ENCODE data around the gene NVL. TPM values are rescaled to one million over a fixed set of nuclear protein-coding genes. Genes with fewer than 3 reads are reported as not detected.

Gene NVL
- total RNA-seq, 2 experiments from 2014 or later: 37.7 to 40.4 TPM

DNA sequence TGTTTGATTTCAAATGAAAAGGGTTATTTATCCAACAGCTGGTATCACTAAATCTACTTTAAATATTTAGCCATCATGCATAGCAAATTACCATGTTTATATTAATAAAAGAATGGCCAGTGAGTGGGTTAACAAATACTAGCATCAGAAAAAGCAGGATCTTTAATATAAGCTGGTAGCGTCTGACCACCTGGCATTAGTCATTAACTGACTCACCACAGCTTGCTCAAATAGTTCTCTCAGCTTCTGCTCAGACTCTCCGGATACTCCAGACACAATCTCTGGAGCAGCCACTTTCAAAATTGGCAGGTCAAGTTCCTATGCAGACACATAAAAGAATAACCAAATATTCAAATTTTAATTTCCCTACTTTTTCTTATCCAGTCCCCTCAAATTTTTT lies 29.6 kb downstream of the NVL start:
- ATAC-seq (no peak), DNase-seq (no peak)
- Mint-ChIP-seq H3K27me3 (no peaks in the 10 kb centered on the region), H3K27ac (no peak overlapping the region), H3K36me3 (ENCODE audit: low read depth) (peaks cover 35% of the 10 kb centered on the region), H3K4me1 (ENCODE audit: low read depth) (no peaks in the 10 kb centered on the region), H3K4me3 (no peak overlapping the region), H3K9me3 (no peaks in the 10 kb centered on the region)
- TF ChIP-seq, protein P1, sequence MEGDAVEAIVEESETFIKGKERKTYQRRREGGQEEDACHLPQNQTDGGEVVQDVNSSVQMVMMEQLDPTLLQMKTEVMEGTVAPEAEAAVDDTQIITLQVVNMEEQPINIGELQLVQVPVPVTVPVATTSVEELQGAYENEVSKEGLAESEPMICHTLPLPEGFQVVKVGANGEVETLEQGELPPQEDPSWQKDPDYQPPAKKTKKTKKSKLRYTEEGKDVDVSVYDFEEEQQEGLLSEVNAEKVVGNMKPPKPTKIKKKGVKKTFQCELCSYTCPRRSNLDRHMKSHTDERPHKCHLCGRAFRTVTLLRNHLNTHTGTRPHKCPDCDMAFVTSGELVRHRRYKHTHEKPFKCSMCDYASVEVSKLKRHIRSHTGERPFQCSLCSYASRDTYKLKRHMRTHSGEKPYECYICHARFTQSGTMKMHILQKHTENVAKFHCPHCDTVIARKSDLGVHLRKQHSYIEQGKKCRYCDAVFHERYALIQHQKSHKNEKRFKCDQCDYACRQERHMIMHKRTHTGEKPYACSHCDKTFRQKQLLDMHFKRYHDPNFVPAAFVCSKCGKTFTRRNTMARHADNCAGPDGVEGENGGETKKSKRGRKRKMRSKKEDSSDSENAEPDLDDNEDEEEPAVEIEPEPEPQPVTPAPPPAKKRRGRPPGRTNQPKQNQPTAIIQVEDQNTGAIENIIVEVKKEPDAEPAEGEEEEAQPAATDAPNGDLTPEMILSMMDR (IDR thresholded peaks at IDR 0.05): no peak
- intact Hi-C loops (cut with micrococcal nuclease): no loop called here
- ChIA-PET POLR2A (no interaction called here), CTCF (interaction anchor here (1.3 to 2.2 kb wide), 2 partner anchors 157 to 184 kb away, joined by 3 to 6 read pairs; no protein-coding TSS in a partner anchor)

DNA sequence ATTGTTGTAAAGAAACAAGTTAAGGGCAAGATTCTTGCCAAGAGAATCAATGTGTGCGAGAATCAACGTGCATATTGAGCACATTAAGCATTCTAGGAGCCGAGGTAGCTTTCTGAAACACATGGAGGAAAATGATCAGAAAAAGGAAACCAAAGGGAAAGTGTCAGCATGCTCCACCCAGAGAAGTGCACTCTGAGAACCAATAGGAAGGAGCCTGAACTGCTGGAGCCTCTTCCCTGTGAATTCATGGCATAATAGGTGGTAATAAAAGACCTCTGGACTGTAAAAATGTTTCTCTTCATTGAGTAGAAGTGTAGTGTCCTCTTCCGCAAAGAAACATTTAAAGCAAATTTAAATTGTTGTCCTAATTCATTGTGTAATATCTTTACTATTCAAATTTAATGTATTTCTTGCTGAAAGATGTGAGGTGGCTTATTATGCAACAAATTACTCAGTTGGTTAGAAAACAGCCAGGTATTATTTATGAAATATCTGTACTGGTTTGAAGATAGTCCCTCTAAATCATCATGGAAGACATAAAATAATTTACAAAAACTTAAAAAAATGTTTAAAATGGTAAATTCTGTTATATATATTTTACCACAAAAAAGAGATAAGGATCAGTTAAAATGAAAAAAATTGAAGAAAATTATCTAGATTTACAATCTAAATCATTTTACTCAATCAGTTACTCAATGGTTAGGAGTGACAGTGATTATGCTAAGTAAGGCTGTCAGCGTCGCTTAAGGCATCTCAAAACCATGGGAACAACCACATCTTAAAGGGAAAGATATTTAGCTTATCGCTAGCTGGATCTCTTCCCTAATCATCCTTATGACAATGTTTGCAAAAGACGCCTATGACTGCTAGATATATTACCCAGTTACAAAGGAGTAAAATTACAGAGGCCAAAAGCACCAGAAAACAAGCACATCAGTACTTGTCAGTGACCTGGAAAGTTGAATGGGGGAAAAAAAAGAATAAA lies 31.3 kb downstream of the NVL start:
- CTCF ChIA-PET: interaction anchor here (1.3 to 2.2 kb wide), 2 partner anchors 158 to 183 kb away, joined by 3 to 6 read pairs; no protein-coding TSS in a partner anchor
- Mint-ChIP-seq H3K4me1 (ENCODE audit: low read depth) (no peaks in the 10 kb centered on the region), H3K36me3 (ENCODE audit: low read depth) (peaks cover 41% of the 10 kb centered on the region), H3K27me3 (no peaks in the 10 kb centered on the region), H3K9me3 (no peaks in the 10 kb centered on the region), H3K27ac (no peak overlapping the region), H3K4me3 (no peak overlapping the region)
- POLR2A ChIA-PET: no interaction called here
- no peak for DNase-seq
- no peak for ATAC-seq
- intact Hi-C loops (cut with micrococcal nuclease): no loop called here
- TF ChIP-seq, protein P1 (IDR thresholded peaks at IDR 0.05): no peak

DNA sequence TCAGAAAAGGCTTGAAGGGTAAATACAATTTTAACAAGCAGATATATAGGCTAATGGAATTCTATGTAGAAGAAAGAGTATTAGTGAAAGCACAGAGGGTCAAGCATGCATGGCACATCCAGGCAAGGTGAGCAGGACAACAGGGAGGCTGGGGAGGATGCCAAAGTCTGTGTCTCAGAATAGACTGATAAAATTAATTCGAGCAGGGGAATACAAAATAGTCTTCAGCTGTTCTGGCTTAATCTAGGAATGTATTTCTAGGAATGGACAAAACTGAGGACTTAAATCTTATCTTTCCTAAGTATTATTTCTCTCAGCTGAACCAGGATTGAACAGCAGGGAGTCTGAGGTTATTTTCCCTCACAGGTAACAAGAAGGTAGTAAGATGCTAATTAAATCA lies 35.2 kb downstream of the NVL start:
- peaks cover 38% of the 10 kb centered on the region for H3K36me3 Mint-ChIP-seq (ENCODE audit: low read depth)
- CTCF ChIA-PET: no interaction called here

DNA sequence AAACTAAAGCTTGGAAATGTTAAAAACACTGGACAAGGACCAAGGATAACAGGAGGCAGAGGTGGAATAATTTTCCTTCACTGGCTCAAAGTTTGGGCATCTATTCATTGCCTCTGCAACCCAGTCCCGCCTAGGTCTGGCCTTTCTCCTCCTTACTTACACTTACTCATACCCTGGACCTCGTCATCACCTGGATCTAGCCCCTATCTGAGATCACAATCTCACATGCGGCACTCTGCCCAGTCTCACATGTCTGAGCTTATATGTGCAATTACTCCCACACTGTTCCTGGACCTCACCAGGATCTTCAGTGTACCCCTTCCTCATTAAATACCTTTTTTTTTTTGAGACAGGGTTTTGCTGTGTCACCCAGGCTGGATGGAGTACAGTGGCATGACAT lies 37.6 kb downstream of the NVL start:
- ChIA-PET POLR2A (no interaction called here), CTCF (interaction anchor here (0.7 kb wide), 1 partner anchor 630 kb away, joined by 3 read pairs; no protein-coding TSS in a partner anchor)
- Mint-ChIP-seq H3K36me3 (ENCODE audit: low read depth) (peaks cover 25% of the 10 kb centered on the region), H3K9me3 (no peaks in the 10 kb centered on the region), H3K27ac (no peak overlapping the region), H3K27me3 (no peaks in the 10 kb centered on the region), H3K4me3 (no peak overlapping the region), H3K4me1 (ENCODE audit: low read depth) (no peaks in the 10 kb centered on the region)
- intact Hi-C loops (cut with micrococcal nuclease): no loop called here
- TF ChIP-seq, protein P1 (IDR thresholded peaks at IDR 0.05): no peak
- no peak for DNase-seq
- no peak for ATAC-seq

More for the DNA sequence above, 35.2 kb downstream of the NVL start:
- Mint-ChIP-seq H3K4me3 (no peak overlapping the region), H3K27me3 (no peaks in the 10 kb centered on the region), H3K4me1 (ENCODE audit: low read depth) (no peaks in the 10 kb centered on the region), H3K9me3 (no peaks in the 10 kb centered on the region), H3K27ac (no peak overlapping the region)
- POLR2A ChIA-PET: interaction anchor here (0.6 kb wide), 1 partner anchor 237 kb away, joined by 3 read pairs; no protein-coding TSS in a partner anchor
- DNase-seq: no peak
- TF ChIP-seq, protein P1 (IDR thresholded peaks at IDR 0.05): no peak
- ATAC-seq: no peak
- intact Hi-C loops (cut with micrococcal nuclease): no loop called here

DNA sequence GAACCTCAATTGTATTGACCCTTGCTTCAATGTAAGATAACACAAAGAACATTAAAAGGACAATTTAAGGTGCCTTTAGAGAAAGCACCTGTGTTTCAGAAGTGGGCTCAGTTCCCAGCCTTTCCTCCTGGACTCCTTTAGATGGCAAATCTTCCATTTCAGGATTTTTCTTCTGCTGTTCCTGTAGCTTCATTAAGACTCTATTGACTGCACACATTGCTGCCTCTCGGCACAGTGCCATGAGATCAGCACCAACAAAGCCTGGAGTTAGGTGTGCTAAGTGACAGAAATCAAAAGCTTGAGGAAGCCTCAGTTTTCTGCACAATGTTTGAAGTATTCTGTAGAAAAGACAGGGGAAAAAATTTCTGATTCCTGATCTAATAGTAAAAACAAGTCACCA lies 40.6 kb downstream of the NVL start:
- no peaks in the 10 kb centered on the region for H3K9me3 Mint-ChIP-seq
- H3K36me3 Mint-ChIP-seq (ENCODE audit: low read depth): peaks cover 18% of the 10 kb centered on the region
- ChIA-PET CTCF (interaction anchor here (0.6 kb wide), 1 partner anchor 205 kb away, joined by 3 read pairs; no protein-coding TSS in a partner anchor), POLR2A (no interaction called here)
- no peak for DNase-seq
- ATAC-seq: no peak
- TF ChIP-seq, protein P1 (IDR thresholded peaks at IDR 0.05): no peak
- H3K27me3 Mint-ChIP-seq: no peaks in the 10 kb centered on the region
- no peaks in the 10 kb centered on the region for H3K4me1 Mint-ChIP-seq (ENCODE audit: low read depth)
- intact Hi-C loops (cut with micrococcal nuclease): no loop called here
- no peak overlapping the region for H3K27ac Mint-ChIP-seq
- H3K4me3 Mint-ChIP-seq: no peak overlapping the region
